ENCODE results near the gene AIFM3.

The AIFM3 gene

DNA sequence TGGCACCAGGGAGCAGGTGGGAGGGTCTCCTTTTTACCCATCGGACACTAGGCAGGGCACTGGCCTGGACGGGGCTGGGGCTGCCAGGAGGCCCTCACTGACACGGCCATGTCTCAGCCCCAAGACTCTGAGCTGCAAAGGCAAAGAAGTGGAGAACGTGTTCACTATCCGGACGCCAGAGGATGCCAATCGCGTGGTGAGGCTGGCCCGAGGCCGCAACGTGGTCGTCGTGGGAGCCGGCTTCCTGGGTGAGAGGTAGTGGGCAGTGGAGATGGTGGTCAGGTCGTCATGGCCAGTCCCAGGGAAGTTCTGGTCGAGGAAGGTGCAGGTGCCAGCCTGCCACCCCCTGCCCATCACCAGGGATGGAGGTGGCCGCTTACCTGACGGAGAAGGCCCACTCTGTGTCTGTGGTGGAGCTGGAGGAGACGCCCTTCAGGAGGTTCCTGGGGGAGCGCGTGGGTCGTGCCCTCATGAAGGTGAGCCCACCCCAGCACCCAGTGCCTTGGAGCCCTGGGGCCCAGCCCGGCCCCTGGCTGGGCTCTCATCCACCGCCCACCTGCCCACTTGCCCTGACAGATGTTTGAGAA lies 9.3 kb downstream of the AIFM3 start:
- no peak for DNase-seq (ENCODE audit: low read depth)

GRCh38 chr22:20977019-20977418 lies 10.0 kb downstream of the AIFM3 start:
- DNase-seq (ENCODE audit: low read depth): no peak

- no peak for DNase-seq (ENCODE audit: low read depth)
Measured at GRCh38 chr22:20977516-20978170, 10.6 kb downstream of the AIFM3 start.

DNA sequence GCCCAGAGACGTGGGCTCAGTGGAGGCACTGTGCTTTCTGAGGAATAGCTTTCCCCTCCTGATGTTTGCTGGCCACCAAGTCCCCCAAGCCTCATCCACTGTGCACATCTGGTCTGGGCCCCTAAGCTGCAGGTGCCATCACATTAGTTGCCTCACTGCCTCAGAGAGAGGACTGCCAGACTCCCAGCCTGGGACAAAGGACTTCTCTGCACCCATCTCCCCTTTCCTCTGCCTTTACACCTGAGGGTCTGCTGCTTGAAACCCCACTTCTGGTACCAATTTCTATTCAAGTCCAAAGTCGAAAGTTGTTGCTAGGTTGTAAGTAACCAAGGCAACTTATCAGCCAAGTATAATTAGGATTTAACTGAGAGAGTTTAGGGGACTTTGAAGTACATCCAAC lies 11.4 kb downstream of the AIFM3 start:
- no peak for DNase-seq (ENCODE audit: low read depth)

GRCh38 chr22:20979243-20979809 lies 12.3 kb downstream of the AIFM3 start:
- DNase-seq (ENCODE audit: low read depth): peak; percentile 62

DNA sequence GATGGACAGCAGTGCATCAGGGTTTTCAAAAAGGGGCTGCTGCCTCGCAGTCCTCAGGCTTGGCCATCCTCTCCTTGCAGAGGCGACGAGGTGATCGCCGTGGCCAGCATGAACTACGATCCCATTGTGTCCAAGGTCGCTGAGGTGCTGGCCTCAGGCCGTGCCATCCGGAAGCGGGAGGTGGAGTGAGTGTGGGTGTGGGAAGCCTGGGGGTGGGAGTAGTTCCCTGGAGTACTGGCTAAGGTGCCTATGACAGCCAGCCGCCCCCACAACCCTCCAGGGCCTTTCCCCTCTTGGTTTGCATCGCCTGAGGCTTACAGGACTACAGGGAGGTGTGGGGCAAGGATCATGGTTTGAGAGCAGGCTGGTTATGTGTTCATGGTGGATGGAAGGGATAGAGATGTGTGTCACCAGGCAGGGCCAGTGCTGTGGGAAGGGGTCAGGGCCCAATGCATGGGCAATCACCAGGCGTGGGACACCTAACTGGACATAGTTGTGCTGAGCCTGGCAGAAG lies 12.9 kb downstream of the AIFM3 start:
- DNase-seq (ENCODE audit: low read depth): no peak

GRCh38 chr22:20980523-20980922 lies 13.5 kb downstream of the AIFM3 start:
- DNase-seq (ENCODE audit: low read depth): no peak

GRCh38 chr22:20980938-20981722 lies 14.1 kb downstream of the AIFM3 start:
- DNase-seq (ENCODE audit: low read depth): no peak

DNA sequence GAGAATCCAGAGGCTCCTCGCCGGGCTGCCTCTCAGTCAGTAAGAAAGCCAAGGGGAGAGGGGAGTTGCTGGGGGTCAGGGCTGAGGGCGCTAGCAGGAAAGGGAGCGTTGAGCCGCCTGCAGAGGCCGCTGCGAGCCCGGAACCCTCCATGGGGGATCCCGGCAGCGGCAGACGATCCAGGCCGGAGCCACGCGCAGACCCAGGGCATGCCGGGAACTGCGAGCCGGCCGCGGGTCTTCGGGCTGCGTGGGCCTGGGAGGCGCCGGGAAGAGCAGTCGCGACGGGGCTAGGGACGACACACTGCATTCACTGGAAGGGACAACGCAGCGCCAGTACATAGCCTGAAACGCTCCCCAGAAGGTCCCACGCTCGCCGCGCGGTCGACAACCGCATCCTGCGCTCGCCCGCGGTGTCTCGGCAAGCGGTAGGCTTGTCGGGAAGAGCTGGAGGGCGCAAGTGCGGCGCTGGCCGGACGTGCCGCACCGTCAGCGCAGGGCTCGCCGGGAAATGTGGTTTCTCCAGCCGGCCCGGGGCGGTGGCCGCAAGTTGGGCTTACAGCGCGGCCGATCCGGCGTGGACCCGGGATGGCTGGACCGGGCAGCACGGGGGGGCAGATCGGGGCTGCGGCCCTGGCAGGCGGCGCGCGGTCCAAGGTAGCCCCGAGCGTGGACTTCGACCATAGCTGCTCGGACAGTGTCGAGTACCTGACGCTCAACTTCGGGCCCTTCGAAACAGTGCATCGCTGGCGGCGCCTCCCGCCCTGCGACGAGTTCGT lies 14.9 kb downstream of the AIFM3 start, which contains the start of gene LZTR1:
Gene LZTR1 (plus strand): TSS at position 511 of the 776 bp plus-strand sequence. CDS start 75 bp downstream, at position 586.
- DNase-seq (ENCODE audit: low read depth): peak; percentile 85

DNA sequence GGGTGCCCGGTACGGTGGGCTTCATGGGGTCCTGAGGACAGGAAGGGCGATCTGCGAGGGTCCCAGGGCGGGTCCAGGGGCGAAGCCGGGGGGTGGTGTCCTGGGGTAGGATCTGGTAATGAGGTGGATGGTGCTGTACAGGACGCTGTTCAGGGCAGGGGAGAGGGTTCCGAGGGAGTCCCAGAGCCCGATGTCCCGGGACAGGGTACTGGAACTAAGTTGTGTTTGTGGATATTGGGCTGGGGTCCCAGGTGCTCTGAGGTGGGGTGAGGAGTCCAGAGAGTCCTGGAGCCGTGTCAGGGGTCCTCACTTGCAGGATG lies 15.5 kb downstream of the AIFM3 start:
- DNase-seq (ENCODE audit: low read depth): no peak

GRCh38 chr22:20983081-20983771 lies 16.2 kb downstream of the AIFM3 start:
- no peak for DNase-seq (ENCODE audit: low read depth)

DNA sequence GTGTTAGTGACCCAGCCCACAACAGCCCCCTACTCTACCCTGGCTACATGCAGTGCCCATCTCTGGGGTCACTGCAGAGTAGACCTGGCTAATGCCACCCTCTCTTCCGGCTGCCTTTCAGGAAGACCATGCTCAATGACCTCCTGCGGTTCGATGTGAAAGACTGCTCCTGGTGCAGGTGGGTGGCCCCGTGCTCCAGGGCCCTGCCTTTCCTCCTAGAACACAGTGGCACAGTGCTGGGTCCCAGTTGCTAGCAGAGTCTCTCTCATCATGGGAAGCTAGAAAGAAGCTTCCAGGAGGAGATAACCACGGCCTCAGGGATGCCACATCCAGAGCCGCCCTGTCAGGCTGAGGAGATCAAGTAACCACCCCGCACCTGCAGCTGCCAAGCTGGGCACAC lies 18.7 kb downstream of the AIFM3 start:
- no peak for DNase-seq (ENCODE audit: low read depth)

DNA sequence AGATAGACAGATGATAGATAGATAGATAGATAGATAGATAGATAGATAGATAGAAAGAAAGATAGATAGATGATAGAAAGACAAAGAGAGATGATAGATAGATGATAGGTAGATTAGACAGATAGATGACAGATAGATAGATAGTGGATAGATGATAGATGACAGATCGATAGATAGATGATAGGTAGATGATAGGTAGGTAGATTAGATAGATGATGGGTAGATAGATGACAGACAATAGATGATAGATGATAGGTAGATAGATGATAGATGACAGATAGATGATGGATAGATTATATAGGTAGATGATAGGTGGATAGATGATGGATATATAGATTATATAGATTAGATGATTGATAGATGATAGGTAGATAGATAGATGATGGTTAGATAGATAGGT lies 19.3 kb downstream of the AIFM3 start:
- no peak for DNase-seq (ENCODE audit: low read depth)

DNA sequence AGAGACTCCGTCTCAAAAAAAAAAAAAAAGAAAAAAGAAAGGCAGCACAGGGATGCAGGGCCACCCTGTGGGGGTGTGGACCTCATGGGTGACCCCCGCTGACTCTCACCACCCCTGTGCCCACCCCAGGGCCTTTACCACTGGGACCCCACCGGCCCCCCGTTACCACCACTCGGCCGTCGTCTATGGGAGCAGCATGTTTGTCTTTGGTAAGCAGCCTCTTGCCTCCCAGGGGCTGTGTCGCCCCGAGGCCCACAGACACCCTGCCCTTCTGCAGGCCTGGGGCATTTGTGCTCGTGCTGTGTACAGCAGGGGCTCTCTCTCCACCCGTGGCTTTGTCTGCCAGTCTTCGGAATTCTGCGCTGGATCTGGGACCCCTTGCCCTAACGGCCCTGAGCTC lies 20.3 kb downstream of the AIFM3 start:
- no peak for DNase-seq (ENCODE audit: low read depth)

- no peak for DNase-seq (ENCODE audit: low read depth)
Measured at GRCh38 chr22:20988573-20989322, 21.7 kb downstream of the AIFM3 start.

GRCh38 chr22:20989323-20990138 lies 22.5 kb downstream of the AIFM3 start:
- DNase-seq (ENCODE audit: low read depth): peak; percentile 44

GRCh38 chr22:20990184-20991180 lies 23.4 kb downstream of the AIFM3 start:
- no peak for DNase-seq (ENCODE audit: low read depth)

GRCh38 chr22:20991252-20992055 lies 24.4 kb downstream of the AIFM3 start:
- DNase-seq (ENCODE audit: low read depth): no peak
